Activated T-helper 17 cell treated with anti-CD3 and anti-CD28 coated beads, Interleukin-2, amount 50 U/mL, for 72 hours (primary cell): Measurements from ENCODE around the gene FCHSD1. TPM values are rescaled to one million over a fixed set of nuclear protein-coding genes. Genes with fewer than 3 reads are reported as not detected.

Experiments used
- ATAC-seq: fragments of 150-1000 bp; cut with Tn5 transposase; replicated peaks from 2 replicates; pipeline ENCODE4 v1.10.0; 2021; ENCODE audit warnings: mild to moderate bottlenecking, moderate library complexity
- H3K27ac Mint-ChIP-seq: one replicate; pipeline ENCODE4 v1.8.0; 2022; ENCODE audit warnings: mixed read lengths
- H3K27me3 Mint-ChIP-seq: one replicate; pipeline ENCODE4 v1.8.0; 2022; ENCODE audit warnings: mixed read lengths
- H3K36me3 Mint-ChIP-seq: one replicate; pipeline ENCODE4 v1.8.0; 2022; ENCODE audit warnings: low read depth, mild to moderate bottlenecking, mixed read lengths
- H3K4me1 Mint-ChIP-seq: one replicate; pipeline ENCODE4 v1.8.0; 2022; ENCODE audit warnings: mixed read lengths
- H3K4me3 Mint-ChIP-seq: one replicate; pipeline ENCODE4 v1.8.0; 2022; ENCODE audit warnings: mild to moderate bottlenecking, mixed read lengths
- H3K9me3 Mint-ChIP-seq: one replicate; pipeline ENCODE4 v1.8.0; 2022; ENCODE audit warnings: mixed read lengths
- total RNA-seq, 2 donors: library from RNA; stranded (reverse); gene quantifications; one replicate each; pipeline ENCODE4 v1.2.3, GENCODE V29; 2022

Gene FCHSD1
- total RNA-seq, 2 donors from 2014 or later = 38.7 to 113 TPM

GRCh38 chr5:141681695-141682641 is 30.8 kb upstream of the FCHSD1 start, which contains the start of gene ARAP3:
Gene ARAP3, minus strand, starts transcription at chr5:141682230. Its CDS starts 1,744 bp downstream, at chr5:141680486.
- Mint-ChIP-seq H3K36me3 (no peaks in the 10 kb centered on the region), H3K4me1 (peaks cover 12% of the 10 kb centered on the region), H3K27ac (peak within 1 kb of the TSS; percentile 87), H3K9me3 (no peaks in the 10 kb centered on the region), H3K27me3 (peaks cover 3% of the 10 kb centered on the region), H3K4me3 (peak within 1 kb of the TSS; percentile 86)
- peak; percentile 88 for ATAC-seq

GRCh38 chr5:141681295-141681694 is 30.1 kb upstream of the FCHSD1 start:
- peaks cover 8% of the 10 kb centered on the region for H3K4me1 Mint-ChIP-seq
- H3K27ac Mint-ChIP-seq = peak overlapping the region; percentile 87
- H3K9me3 Mint-ChIP-seq = no peaks in the 10 kb centered on the region

GRCh38 chr5:141680751-141681201 is 29.6 kb upstream of the FCHSD1 start:
- Mint-ChIP-seq H3K27ac (peak overlapping the region; percentile 87), H3K4me3 (peak overlapping the region; percentile 86), H3K36me3 (no peaks in the 10 kb centered on the region), H3K9me3 (no peaks in the 10 kb centered on the region), H3K27me3 (no peaks in the 10 kb centered on the region), H3K4me1 (peaks cover 8% of the 10 kb centered on the region)
- no peak for ATAC-seq

More at GRCh38 chr5:141681295-141681694, 30.1 kb upstream of the FCHSD1 start:
- no peaks in the 10 kb centered on the region for H3K27me3 Mint-ChIP-seq
- H3K4me3 Mint-ChIP-seq = peak overlapping the region; percentile 86
- H3K36me3 Mint-ChIP-seq = no peaks in the 10 kb centered on the region
- ATAC-seq = no peak

- Mint-ChIP-seq H3K27me3 (no peaks in the 10 kb centered on the region), H3K36me3 (no peaks in the 10 kb centered on the region), H3K4me3 (no peak overlapping the region), H3K9me3 (no peaks in the 10 kb centered on the region), H3K27ac (no peak overlapping the region), H3K4me1 (peaks cover 8% of the 10 kb centered on the region)
- ATAC-seq = no peak
Measured at GRCh38 chr5:141680178-141680577, 29.0 kb upstream of the FCHSD1 start.

GRCh38 chr5:141677415-141677814 is 26.2 kb upstream of the FCHSD1 start:
- no peaks in the 10 kb centered on the region for H3K9me3 Mint-ChIP-seq
- peaks cover 8% of the 10 kb centered on the region for H3K4me1 Mint-ChIP-seq

GRCh38 chr5:141675672-141676071 is 24.5 kb upstream of the FCHSD1 start:
- no peak for ATAC-seq
- Mint-ChIP-seq H3K27me3 (no peaks in the 10 kb centered on the region), H3K4me1 (no peaks in the 10 kb centered on the region), H3K9me3 (no peaks in the 10 kb centered on the region), H3K27ac (no peak overlapping the region), H3K4me3 (no peak overlapping the region), H3K36me3 (no peaks in the 10 kb centered on the region)

More at GRCh38 chr5:141677415-141677814, 26.2 kb upstream of the FCHSD1 start:
- H3K27me3 Mint-ChIP-seq = no peaks in the 10 kb centered on the region
- ATAC-seq = no peak
- H3K4me3 Mint-ChIP-seq = no peak overlapping the region
- H3K36me3 Mint-ChIP-seq = no peaks in the 10 kb centered on the region
- no peak overlapping the region for H3K27ac Mint-ChIP-seq

GRCh38 chr5:141674747-141675146 is 23.5 kb upstream of the FCHSD1 start:
- Mint-ChIP-seq H3K27ac (no peak overlapping the region), H3K36me3 (no peaks in the 10 kb centered on the region), H3K9me3 (no peaks in the 10 kb centered on the region), H3K4me3 (no peak overlapping the region), H3K27me3 (no peaks in the 10 kb centered on the region), H3K4me1 (no peaks in the 10 kb centered on the region)
- ATAC-seq = no peak

GRCh38 chr5:141672841-141673813 is 21.9 kb upstream of the FCHSD1 start:
- no peak for ATAC-seq
- Mint-ChIP-seq H3K27ac (no peak overlapping the region), H3K36me3 (no peaks in the 10 kb centered on the region), H3K9me3 (no peaks in the 10 kb centered on the region), H3K4me3 (no peak overlapping the region), H3K4me1 (no peaks in the 10 kb centered on the region), H3K27me3 (no peaks in the 10 kb centered on the region)

- H3K4me1 Mint-ChIP-seq = no peaks in the 10 kb centered on the region
- H3K9me3 Mint-ChIP-seq = no peaks in the 10 kb centered on the region
- no peaks in the 10 kb centered on the region for H3K27me3 Mint-ChIP-seq
- H3K4me3 Mint-ChIP-seq = no peak overlapping the region
- no peak overlapping the region for H3K27ac Mint-ChIP-seq
- ATAC-seq = no peak
- H3K36me3 Mint-ChIP-seq = no peaks in the 10 kb centered on the region
Measured at GRCh38 chr5:141672071-141672840, 21.0 kb upstream of the FCHSD1 start.

GRCh38 chr5:141669520-141669919 is 18.3 kb upstream of the FCHSD1 start:
- Mint-ChIP-seq H3K4me1 (peaks cover 4% of the 10 kb centered on the region), H3K27ac (peak overlapping the region; percentile 55), H3K9me3 (no peaks in the 10 kb centered on the region), H3K27me3 (no peaks in the 10 kb centered on the region), H3K4me3 (no peak overlapping the region), H3K36me3 (no peaks in the 10 kb centered on the region)
- no peak for ATAC-seq

- Mint-ChIP-seq H3K4me1 (peaks cover 4% of the 10 kb centered on the region), H3K27me3 (no peaks in the 10 kb centered on the region), H3K9me3 (no peaks in the 10 kb centered on the region), H3K27ac (no peak overlapping the region), H3K4me3 (no peak overlapping the region), H3K36me3 (no peaks in the 10 kb centered on the region)
- no peak for ATAC-seq
Measured at GRCh38 chr5:141668601-141669265, 17.5 kb upstream of the FCHSD1 start.

- ATAC-seq = no peak
- H3K4me1 Mint-ChIP-seq = peaks cover 4% of the 10 kb centered on the region
Measured at GRCh38 chr5:141665995-141666940, 15.1 kb upstream of the FCHSD1 start.

More at GRCh38 chr5:141665995-141666940, 15.1 kb upstream of the FCHSD1 start:
- Mint-ChIP-seq H3K4me3 (no peak overlapping the region), H3K27ac (peak overlapping the region; percentile 41), H3K36me3 (no peaks in the 10 kb centered on the region), H3K27me3 (no peaks in the 10 kb centered on the region), H3K9me3 (no peaks in the 10 kb centered on the region)
